K562 (cell line): ENCODE measurements around the gene RBMS3.

Experiments
- HMG20B ChIP-seq: fragments of 250-450 bp; sonication (Bioruptor Pico); IDR thresholded peaks from 2 replicates; pipeline ENCODE4 v1.5.0; 2021; ENCODE audit warnings: mild to moderate bottlenecking
- NR2C2 ChIP-seq, 2 experiments: fragments of 200-800 bp in 1 of 2; sonication (Bioruptor generic) in 1 of 2; sonication (generic) in 1 of 2; formaldehyde crosslinking in 1 of 2; IDR thresholded peaks; 2 replicates each; pipeline versions ENCODE4 v1.6.1 to v1.8.0; 2016 to 2022; ENCODE audit warnings: mild to moderate bottlenecking in 1 of 2, missing compliant biosample characterization in 1 of 2, missing genetic modification characterization in 1 of 2, missing genetic modification reagents in 1 of 2
- ZSCAN29 ChIP-seq: fragments of 450-650 bp; IDR thresholded peaks from 2 replicates; pipeline ENCODE4 v1.6.1; 2017
- TF ChIP-seq, protein P1 (sequence below): fragments of 200-800 bp; sonication (Bioruptor generic); IDR thresholded peaks from 2 replicates; pipeline ENCODE4 v1.6.1; 2017; ENCODE audit warnings: missing genetic modification characterization, missing compliant biosample characterization

DNA sequence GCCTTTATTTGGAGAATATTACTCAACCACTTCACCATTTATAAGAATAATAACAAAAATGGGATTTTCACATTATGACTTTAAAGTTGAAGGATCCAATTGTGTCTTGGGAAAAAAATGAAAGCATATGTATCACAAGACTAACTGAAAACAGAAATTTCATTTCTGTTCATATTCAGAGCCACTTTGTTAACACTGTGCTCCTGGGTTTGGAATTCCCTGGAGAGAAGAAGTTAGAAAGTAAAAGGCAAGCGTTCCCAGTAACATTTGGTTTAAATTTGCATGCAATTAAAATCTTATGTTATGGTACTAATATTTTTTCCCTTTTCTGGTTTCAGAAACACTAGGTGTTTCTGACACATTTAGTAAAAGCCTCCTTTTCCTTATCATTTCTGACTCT is 230.8 kb downstream of the RBMS3 start:
- TF ChIP-seq, protein P1, sequence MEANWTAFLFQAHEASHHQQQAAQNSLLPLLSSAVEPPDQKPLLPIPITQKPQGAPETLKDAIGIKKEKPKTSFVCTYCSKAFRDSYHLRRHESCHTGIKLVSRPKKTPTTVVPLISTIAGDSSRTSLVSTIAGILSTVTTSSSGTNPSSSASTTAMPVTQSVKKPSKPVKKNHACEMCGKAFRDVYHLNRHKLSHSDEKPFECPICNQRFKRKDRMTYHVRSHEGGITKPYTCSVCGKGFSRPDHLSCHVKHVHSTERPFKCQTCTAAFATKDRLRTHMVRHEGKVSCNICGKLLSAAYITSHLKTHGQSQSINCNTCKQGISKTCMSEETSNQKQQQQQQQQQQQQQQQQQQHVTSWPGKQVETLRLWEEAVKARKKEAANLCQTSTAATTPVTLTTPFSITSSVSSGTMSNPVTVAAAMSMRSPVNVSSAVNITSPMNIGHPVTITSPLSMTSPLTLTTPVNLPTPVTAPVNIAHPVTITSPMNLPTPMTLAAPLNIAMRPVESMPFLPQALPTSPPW (CRISPR knock-in tag), result no peak
- TF ChIP-seq HMG20B (no peak), ZSCAN29 (no peak), NR2C2 (CRISPR knock-in tag; IDR thresholded peaks at IDR 0.05) (no peak), NR2C2 (tag; IDR thresholded peaks at IDR 0.05) (no peak)
